HepG2 (cell line): Measurements from ENCODE around the gene COX10.
"Not testable (repeated sequence)": the region's sequence is repeated elsewhere in the genome, so short reads cannot be mapped to it uniquely, and the experiment has no call there.

Experiments used
- CERS6 ChIP-seq: sonication (generic); formaldehyde crosslinking; IDR thresholded peaks from 2 replicates; pipeline ENCODE4 v1.5.0; 2020; ENCODE audit warnings: missing genetic modification reagents
- CTCF ChIP-seq: sonication (generic); formaldehyde crosslinking; IDR thresholded peaks from 2 replicates; pipeline ENCODE4 v1.5.0; 2020; ENCODE audit warnings: mild to moderate bottlenecking, missing genetic modification reagents, moderate library complexity
- FOXO1 ChIP-seq: sonication (generic); formaldehyde crosslinking; IDR thresholded peaks from 2 replicates; pipeline ENCODE4 v1.4.0; 2020; ENCODE audit warnings: missing genetic modification reagents
- GABPA ChIP-seq, 2 experiments: IDR thresholded peaks; 2 replicates each; pipeline ENCODE4 v1.6.1; 2011 to 2016; ENCODE audit warnings: low read depth in 2 of 2, low read length in 1 of 2, missing biosample characterization in 1 of 2, missing genetic modification characterization in 1 of 2
- RCOR2 ChIP-seq: IDR thresholded peaks from 2 replicates; pipeline ENCODE4 v1.6.1; 2016; ENCODE audit warnings: missing biosample characterization, missing genetic modification reagents
- SNAPC4 ChIP-seq: sonication (generic); formaldehyde crosslinking; IDR thresholded peaks from 2 replicates; pipeline ENCODE4 v1.4.0; 2020; ENCODE audit warnings: mild to moderate bottlenecking, missing genetic modification reagents
- THYN1 ChIP-seq: sonication (generic); formaldehyde crosslinking; IDR thresholded peaks from 2 replicates; pipeline ENCODE4 v1.8.1; 2023; ENCODE audit warnings: low read depth, mild to moderate bottlenecking, moderate library complexity, missing genetic modification reagents, borderline replicate concordance
- TRIM22 ChIP-seq: fragments of 450-650 bp; IDR thresholded peaks from 2 replicates; pipeline ENCODE4 v1.6.1; 2017
- ZBTB7A ChIP-seq: sonication (generic); formaldehyde crosslinking; IDR thresholded peaks from 2 replicates; pipeline ENCODE4 v1.8.0; 2022; ENCODE audit warnings: mild to moderate bottlenecking, missing genetic modification reagents
- ZNF232 ChIP-seq: sonication (generic); formaldehyde crosslinking; IDR thresholded peaks from 2 replicates; pipeline ENCODE4 v1.4.0; 2020; ENCODE audit warnings: missing genetic modification reagents, borderline replicate concordance
- ZSCAN25 ChIP-seq: sonication (generic); formaldehyde crosslinking; IDR thresholded peaks from 2 replicates; pipeline ENCODE4 v1.8.0; 2022; ENCODE audit warnings: mild to moderate bottlenecking, missing genetic modification reagents

- not testable (repeated sequence) for TF ChIP-seq CERS6; THYN1; ZSCAN25 (CRISPR knock-in tag); ZNF232; FOXO1; RCOR2 (CRISPR knock-in tag); TRIM22; CTCF; SNAPC4 (CRISPR knock-in tag); GABPA (IDR thresholded peaks at IDR 0.05; ENCODE audit: low read depth, low read length); GABPA (CRISPR knock-in tag; IDR thresholded peaks at IDR 0.05; ENCODE audit: low read depth); ZBTB7A (CRISPR knock-in tag)
Observed at GRCh38 chr17:14235047-14235446, 165.7 kb downstream of the COX10 start.
